Measurements from ENCODE around the gene CHCHD4.

Gene CHCHD4

GRCh38 chr3:14154895-14155440 is 30.3 kb upstream of the CHCHD4 start:
- no peak for DNase-seq (ENCODE audit: extremely low read depth, low read depth)
- no peak for TF ChIP-seq CTCF (IDR thresholded peaks at IDR 0.05; ENCODE audit: low read depth, low read length)

- no peak for DNase-seq (ENCODE audit: extremely low read depth, low read depth)
- TF ChIP-seq CTCF (IDR thresholded peaks at IDR 0.05; ENCODE audit: low read depth, low read length) = no peak
These were observed 29.6 kb upstream of the CHCHD4 start for GRCh38 chr3:14154276-14154675.

- TF ChIP-seq CTCF (IDR thresholded peaks at IDR 0.05; ENCODE audit: low read depth, low read length) = no peak
- no peak for DNase-seq (ENCODE audit: extremely low read depth, low read depth)
These were observed 29.0 kb upstream of the CHCHD4 start for GRCh38 chr3:14153663-14154062.

GRCh38 chr3:14152963-14153355 is 28.3 kb upstream of the CHCHD4 start:
- DNase-seq (ENCODE audit: extremely low read depth, low read depth) = no peak
- TF ChIP-seq CTCF (IDR thresholded peaks at IDR 0.05; ENCODE audit: low read depth, low read length) = no peak

- TF ChIP-seq CTCF (IDR thresholded peaks at IDR 0.05; ENCODE audit: low read depth, low read length) = peak; percentile 4
- DNase-seq (ENCODE audit: extremely low read depth, low read depth) = no peak
These were observed 27.7 kb upstream of the CHCHD4 start for GRCh38 chr3:14152233-14152962.

- no peak for DNase-seq (ENCODE audit: extremely low read depth, low read depth)
These were observed 26.9 kb upstream of the CHCHD4 start for GRCh38 chr3:14151471-14152083.

More at GRCh38 chr3:14151471-14152083, 26.9 kb upstream of the CHCHD4 start:
- no peak for TF ChIP-seq CTCF (IDR thresholded peaks at IDR 0.05; ENCODE audit: low read depth, low read length)
